D341Med (cell line): Measurements from ENCODE around the gene TTC39B.

ENCODE experiments used
- DNase-seq: peaks from one replicate; pipeline ENCODE4 v3.0.0; 2012; ENCODE audit warnings: low spot score

TTC39B gene

GRCh38 chr9:15176836-15177235 lies 130.2 kb downstream of the TTC39B start:
- DNase-seq = no peak

- no peak for DNase-seq
Measured at GRCh38 chr9:15163931-15164330, 143.1 kb downstream of the TTC39B start.

- DNase-seq = no peak
Measured at GRCh38 chr9:15161753-15162152, 145.3 kb downstream of the TTC39B start.

GRCh38 chr9:15160673-15161072 lies 146.3 kb downstream of the TTC39B start:
- no peak for DNase-seq

GRCh38 chr9:15158064-15158463 lies 149.0 kb downstream of the TTC39B start:
- no peak for DNase-seq

- no peak for DNase-seq
Measured at GRCh38 chr9:15157381-15157780, 149.6 kb downstream of the TTC39B start.

GRCh38 chr9:15156241-15156640 lies 150.8 kb downstream of the TTC39B start:
- no peak for DNase-seq

- DNase-seq = no peak
Measured at GRCh38 chr9:15155826-15156225, 151.2 kb downstream of the TTC39B start.

GRCh38 chr9:15155323-15155722 lies 151.7 kb downstream of the TTC39B start:
- no peak for DNase-seq

- no peak for DNase-seq
Measured at GRCh38 chr9:15154677-15155076, 152.3 kb downstream of the TTC39B start.

GRCh38 chr9:15153961-15154360 lies 153.1 kb downstream of the TTC39B start:
- no peak for DNase-seq

- DNase-seq = no peak
Measured at GRCh38 chr9:15150939-15151338, 156.1 kb downstream of the TTC39B start.

GRCh38 chr9:15149450-15149849 lies 157.6 kb downstream of the TTC39B start:
- DNase-seq = no peak

- peak; percentile 31 for DNase-seq
Measured at GRCh38 chr9:15146268-15146700, 160.7 kb downstream of the TTC39B start.

GRCh38 chr9:15144622-15145061 lies 162.4 kb downstream of the TTC39B start:
- DNase-seq = no peak

GRCh38 chr9:15142878-15143534 lies 164.0 kb downstream of the TTC39B start:
- peak; percentile 68 for DNase-seq

GRCh38 chr9:15140051-15140450 lies 167.0 kb downstream of the TTC39B start:
- DNase-seq = no peak

- no peak for DNase-seq
Measured at GRCh38 chr9:15139469-15139868, 167.5 kb downstream of the TTC39B start.

GRCh38 chr9:15138357-15138686 lies 168.7 kb downstream of the TTC39B start:
- no peak for DNase-seq

- DNase-seq = no peak
Measured at GRCh38 chr9:15137658-15138356, 169.2 kb downstream of the TTC39B start.

GRCh38 chr9:15137089-15137488 lies 169.9 kb downstream of the TTC39B start:
- no peak for DNase-seq

GRCh38 chr9:15136646-15137045 lies 170.4 kb downstream of the TTC39B start:
- no peak for DNase-seq

- peak; percentile 80 for DNase-seq
Measured at GRCh38 chr9:15135164-15135792, 171.7 kb downstream of the TTC39B start.
